Stimulated activated effector memory CD8-positive, alpha-beta T cell treated with anti-CD3 and anti-CD28 coated beads, Interleukin-12 subunit alpha, Interleukin-12 subunit beta, amount 100 ng/mL, for 72 hours (primary cell): ENCODE measurements around the gene CNTN1.

Experiments
- ATAC-seq: fragments of 150-1000 bp; cut with Tn5 transposase; 2 replicates; pipeline ENCODE4 v1.10.0; 2021
- DNase-seq, 2 donors: peaks; one replicate each; pipeline ENCODE4 v3.0.0; 2021 to 2022; ENCODE audit warnings: low spot score in 2 of 2
- H3K27ac Mint-ChIP-seq: one replicate; pipeline ENCODE4 v1.8.0; 2022; ENCODE audit warnings: mild to moderate bottlenecking, mixed read lengths
- H3K36me3 Mint-ChIP-seq: one replicate; pipeline ENCODE4 v1.8.0; 2022; ENCODE audit warnings: mild to moderate bottlenecking, mixed read lengths
- H3K4me1 Mint-ChIP-seq: one replicate; pipeline ENCODE4 v1.8.0; 2022; ENCODE audit warnings: mixed read lengths
- H3K4me3 Mint-ChIP-seq: one replicate; pipeline ENCODE4 v1.8.0; 2022; ENCODE audit warnings: mild to moderate bottlenecking, mixed read lengths
- H3K9me3 Mint-ChIP-seq: one replicate; pipeline ENCODE4 v1.8.0; 2022; ENCODE audit warnings: mixed read lengths

Gene CNTN1

DNA sequence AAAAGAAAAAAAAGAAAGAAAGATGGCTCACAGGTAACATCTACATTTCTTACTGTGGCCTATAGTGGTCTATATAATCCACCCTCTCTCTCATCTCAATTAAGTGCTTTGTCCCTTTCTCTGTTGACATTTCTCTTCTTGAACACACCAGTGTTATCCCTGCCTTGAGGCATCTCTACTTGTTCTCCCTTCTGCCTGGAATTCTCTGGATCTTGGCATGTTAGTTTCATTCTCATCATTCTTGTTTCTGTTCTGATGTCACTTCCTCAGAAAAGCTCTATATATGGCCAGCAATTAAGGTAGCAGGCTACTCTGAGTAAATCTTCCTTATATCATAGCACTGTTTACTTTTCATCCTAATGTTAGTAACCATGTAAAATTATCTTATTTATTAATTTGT is 340.1 kb downstream of the CNTN1 start:
- no peaks in the 10 kb centered on the region for H3K4me1 Mint-ChIP-seq
- H3K36me3 Mint-ChIP-seq: no peaks in the 10 kb centered on the region
- no peak for DNase-seq
- no peak overlapping the region for H3K27ac Mint-ChIP-seq
- ATAC-seq: no peak
- H3K9me3 Mint-ChIP-seq: peaks cover 11% of the 10 kb centered on the region
- no peak overlapping the region for H3K4me3 Mint-ChIP-seq

DNA sequence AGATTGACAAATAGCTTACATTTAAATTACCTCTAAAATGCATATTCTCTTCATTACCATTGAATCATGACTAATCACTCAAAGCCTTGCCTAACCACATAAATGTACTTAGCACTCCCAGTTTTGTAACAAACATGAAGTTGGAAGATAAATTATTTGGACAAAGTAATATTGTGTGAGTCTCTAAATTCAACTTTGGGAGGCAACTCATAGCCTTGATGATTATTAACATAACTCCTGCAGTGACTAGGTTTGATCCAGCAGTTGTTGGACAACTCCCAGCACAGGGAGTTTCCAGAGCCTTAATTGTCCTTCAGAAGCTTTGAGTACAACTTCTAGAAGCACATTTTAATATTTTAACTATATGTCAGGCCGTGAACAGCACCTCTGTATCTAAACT is 342.4 kb downstream of the CNTN1 start:
- no peaks in the 10 kb centered on the region for H3K4me1 Mint-ChIP-seq
- H3K36me3 Mint-ChIP-seq: no peaks in the 10 kb centered on the region
- H3K9me3 Mint-ChIP-seq: peaks cover 21% of the 10 kb centered on the region
- ATAC-seq: no peak
- no peak overlapping the region for H3K27ac Mint-ChIP-seq
- DNase-seq: no peak
- H3K4me3 Mint-ChIP-seq: no peak overlapping the region

DNA sequence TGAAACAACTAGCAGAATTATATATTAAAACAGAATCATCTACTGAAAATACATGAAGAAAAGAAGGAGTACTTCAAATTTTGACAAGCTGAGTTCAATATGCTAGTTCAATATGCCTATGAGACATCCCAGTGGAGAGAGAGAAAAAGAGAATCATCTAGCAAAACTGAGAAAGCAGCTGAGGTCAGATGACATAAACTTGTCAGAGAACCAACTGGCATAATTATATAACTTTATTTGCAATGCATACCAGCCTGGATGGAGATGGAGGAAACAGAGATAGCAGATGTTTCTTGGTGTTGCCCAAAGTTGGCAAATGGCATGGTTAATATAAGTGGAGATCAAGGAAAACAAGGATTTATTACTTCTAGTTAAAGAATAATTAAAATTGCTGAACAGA is 347.2 kb downstream of the CNTN1 start:
- Mint-ChIP-seq H3K4me1 (no peaks in the 10 kb centered on the region), H3K4me3 (no peak overlapping the region), H3K27ac (no peak overlapping the region), H3K36me3 (no peaks in the 10 kb centered on the region), H3K9me3 (peaks cover 18% of the 10 kb centered on the region)
- DNase-seq (no peak), ATAC-seq (no peak)

DNA sequence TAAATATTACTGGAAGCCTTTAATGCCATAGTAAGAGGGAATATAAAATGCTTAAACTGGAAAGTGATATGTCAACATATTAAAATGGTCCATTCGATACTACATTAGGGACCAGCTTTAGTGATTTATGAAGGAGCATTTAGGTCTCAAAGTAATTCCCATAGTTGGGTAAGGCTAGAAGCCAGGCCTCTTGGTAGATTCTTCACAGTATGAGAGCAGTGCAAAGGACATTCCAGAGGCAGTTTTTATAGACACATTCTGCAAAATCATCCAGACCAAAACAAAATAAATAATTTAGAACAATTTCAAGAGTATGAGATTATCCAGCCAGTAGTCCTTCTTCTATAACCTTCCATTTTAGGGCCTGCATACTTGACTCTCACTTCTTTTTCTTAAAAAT is 353.3 kb downstream of the CNTN1 start:
- H3K9me3 Mint-ChIP-seq: peaks cover 4% of the 10 kb centered on the region
- no peak overlapping the region for H3K4me3 Mint-ChIP-seq
- H3K4me1 Mint-ChIP-seq: no peaks in the 10 kb centered on the region
- H3K27ac Mint-ChIP-seq: no peak overlapping the region
- no peak for DNase-seq
- no peak for ATAC-seq
- no peaks in the 10 kb centered on the region for H3K36me3 Mint-ChIP-seq

DNA sequence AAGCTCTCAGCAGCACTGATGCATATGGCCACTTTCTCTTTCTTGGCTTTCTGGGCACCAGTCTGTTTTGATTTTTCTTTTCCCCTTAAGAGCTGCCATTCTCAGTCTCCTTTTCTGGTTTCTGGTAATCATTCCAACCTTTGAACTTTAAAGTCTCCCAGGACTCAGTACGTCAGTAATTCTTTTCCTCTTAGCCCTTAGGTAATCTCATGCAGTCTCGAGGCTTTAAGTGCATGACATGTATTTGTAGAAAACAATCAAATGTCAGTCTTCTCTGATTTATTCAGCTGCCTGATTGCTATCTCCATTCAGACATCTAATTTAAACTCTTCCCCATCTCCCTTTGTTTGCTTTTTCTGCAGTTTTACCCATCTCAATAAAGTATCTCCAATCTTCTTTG is 356.8 kb downstream of the CNTN1 start:
- no peaks in the 10 kb centered on the region for H3K9me3 Mint-ChIP-seq
- no peaks in the 10 kb centered on the region for H3K36me3 Mint-ChIP-seq
- no peak overlapping the region for H3K27ac Mint-ChIP-seq
- H3K4me3 Mint-ChIP-seq: no peak overlapping the region
- no peak for ATAC-seq
- no peak for DNase-seq
- H3K4me1 Mint-ChIP-seq: no peaks in the 10 kb centered on the region

DNA sequence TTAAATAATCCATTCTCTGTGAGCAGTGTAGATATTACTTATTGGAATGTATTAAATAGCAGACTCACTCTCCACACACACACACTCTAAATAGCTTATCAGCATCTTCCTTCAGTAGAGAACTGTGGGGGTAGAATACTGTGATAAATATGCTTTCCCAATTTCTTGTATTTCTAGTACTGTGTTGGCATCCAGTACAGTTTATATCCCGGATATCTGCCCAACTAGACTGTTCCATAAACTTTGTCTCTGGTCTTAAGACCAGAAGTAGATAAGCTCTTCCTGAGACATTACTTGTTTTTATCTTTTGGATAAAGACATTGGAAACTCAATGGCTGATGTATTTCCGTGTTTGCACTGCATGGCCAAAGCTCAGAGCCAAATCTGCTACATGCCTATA is 359.7 kb downstream of the CNTN1 start:
- DNase-seq (no peak), ATAC-seq (no peak)
- Mint-ChIP-seq H3K27ac (no peak overlapping the region), H3K4me3 (no peak overlapping the region), H3K4me1 (no peaks in the 10 kb centered on the region), H3K36me3 (no peaks in the 10 kb centered on the region), H3K9me3 (no peaks in the 10 kb centered on the region)

DNA sequence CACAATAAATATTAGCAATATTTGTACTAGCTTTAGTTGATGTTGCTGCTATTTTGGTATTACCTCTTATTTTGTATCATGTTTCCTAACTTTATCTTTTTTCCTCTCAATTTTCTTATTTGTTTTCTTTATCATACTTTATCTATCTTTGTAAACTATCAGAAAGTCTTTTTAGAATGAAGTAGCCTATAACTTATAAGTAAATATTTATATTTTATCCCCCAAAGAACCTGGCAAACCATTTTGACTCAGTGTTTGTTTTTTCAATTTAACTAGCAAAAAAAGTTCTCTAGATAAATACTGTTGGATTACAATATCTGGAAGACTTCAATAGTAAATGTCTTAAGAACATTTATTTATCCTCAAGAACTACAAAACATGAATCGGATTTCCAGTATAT is 360.2 kb downstream of the CNTN1 start:
- no peak overlapping the region for H3K27ac Mint-ChIP-seq
- H3K4me1 Mint-ChIP-seq: no peaks in the 10 kb centered on the region
- no peak overlapping the region for H3K4me3 Mint-ChIP-seq
- no peaks in the 10 kb centered on the region for H3K36me3 Mint-ChIP-seq
- no peak for DNase-seq
- H3K9me3 Mint-ChIP-seq: peaks cover 2% of the 10 kb centered on the region
- no peak for ATAC-seq

DNA sequence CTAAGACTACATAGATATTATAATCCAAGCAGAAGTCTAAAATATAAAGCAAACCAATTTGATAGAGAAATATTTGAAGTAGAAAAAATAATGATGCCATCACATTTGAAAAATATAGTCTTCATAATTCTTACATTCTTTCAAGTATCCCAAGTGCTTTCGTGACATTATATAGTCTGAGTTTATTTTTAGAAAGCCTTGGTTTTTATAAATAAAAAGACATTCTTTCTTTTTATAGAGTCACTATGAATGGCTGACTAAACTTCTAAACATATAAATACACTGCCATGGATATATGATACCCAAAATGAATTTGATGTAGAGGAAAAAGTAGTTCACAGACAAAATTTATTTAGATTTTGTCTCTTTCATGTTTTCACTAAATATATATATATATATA is 360.8 kb downstream of the CNTN1 start:
- Mint-ChIP-seq H3K9me3 (peaks cover 3% of the 10 kb centered on the region), H3K27ac (no peak overlapping the region), H3K4me1 (no peaks in the 10 kb centered on the region), H3K36me3 (no peaks in the 10 kb centered on the region), H3K4me3 (no peak overlapping the region)
- no peak for DNase-seq
- ATAC-seq: no peak

DNA sequence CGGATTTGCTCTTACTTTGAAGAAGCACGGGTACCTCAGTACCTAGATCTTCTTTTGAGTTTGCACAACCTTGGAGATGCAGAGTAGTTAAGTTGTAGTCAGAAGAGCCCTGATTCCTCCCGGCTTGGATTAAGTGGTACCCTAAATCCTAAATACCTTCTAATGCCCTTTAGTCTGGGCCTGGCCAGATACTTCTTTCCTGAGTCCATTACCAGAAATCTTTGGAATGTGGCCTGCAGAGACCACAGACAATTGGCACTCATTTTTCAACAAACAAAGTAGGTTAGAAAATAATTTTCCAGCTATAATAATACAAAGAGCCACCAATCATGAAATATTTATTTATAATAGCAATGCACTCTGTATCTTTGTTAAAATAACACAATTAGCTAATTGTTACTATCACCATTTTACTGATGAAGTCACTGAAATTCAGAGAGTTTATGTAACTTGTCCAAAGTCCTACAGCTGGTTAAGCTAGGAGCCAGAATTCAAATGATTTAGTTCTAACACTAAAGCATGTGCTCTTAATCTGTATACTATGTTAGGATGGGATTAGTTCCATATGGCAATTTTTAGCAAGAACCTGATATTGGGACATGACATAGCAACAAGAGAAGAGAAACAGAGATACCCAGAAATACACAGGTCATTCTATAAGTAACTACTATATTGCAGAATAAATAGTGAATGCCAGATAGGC is 363.8 kb downstream of the CNTN1 start:
- DNase-seq (no peak), ATAC-seq (no peak)
- Mint-ChIP-seq H3K27ac (no peak overlapping the region), H3K4me1 (no peaks in the 10 kb centered on the region), H3K36me3 (no peaks in the 10 kb centered on the region), H3K4me3 (no peak overlapping the region), H3K9me3 (peaks cover 3% of the 10 kb centered on the region)

DNA sequence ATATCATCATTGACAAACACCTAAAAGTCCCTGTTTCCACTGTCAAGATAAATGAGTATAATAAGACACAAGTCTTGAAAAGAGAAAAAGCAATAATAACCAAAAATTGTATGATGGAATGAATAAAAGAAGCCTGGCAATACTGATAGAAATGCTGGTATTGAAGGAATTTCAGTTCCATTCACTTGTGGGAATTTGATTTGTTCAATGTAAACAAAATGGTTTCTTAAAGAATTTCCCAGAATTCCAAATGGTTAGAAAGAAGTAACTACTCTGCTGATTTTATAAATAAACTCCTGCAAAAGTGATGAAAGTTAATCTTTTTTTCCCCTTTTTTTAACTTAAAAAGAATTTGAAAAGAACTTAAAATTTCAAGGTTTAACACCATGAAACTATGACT is 366.0 kb downstream of the CNTN1 start:
- ATAC-seq (no peak), DNase-seq (no peak)
- H3K27ac Mint-ChIP-seq: no peak overlapping the region
- no peak overlapping the region for H3K4me3 Mint-ChIP-seq
- H3K4me1 Mint-ChIP-seq: no peaks in the 10 kb centered on the region
- H3K9me3 Mint-ChIP-seq: peaks cover 3% of the 10 kb centered on the region
- no peaks in the 10 kb centered on the region for H3K36me3 Mint-ChIP-seq

DNA sequence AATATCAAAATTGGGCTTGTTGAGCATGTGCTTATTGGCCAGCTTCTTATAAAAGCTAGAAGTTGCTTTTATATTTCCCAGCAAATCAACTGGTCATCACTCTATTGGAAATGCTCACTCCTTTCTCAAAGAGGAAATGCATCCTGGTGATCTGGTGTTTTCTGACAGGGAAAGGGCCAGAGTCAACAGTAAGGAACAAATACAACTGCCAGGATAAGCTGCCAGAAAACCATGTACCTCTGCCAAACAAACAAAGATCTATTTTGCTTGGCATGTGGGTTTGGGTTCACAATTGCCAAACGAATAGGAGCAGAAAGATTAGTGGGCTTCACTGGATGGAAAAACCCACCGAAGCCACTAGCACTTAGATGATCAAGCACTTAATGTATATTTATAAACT is 369.0 kb downstream of the CNTN1 start:
- Mint-ChIP-seq H3K27ac (no peak overlapping the region), H3K9me3 (peaks cover 3% of the 10 kb centered on the region), H3K4me1 (no peaks in the 10 kb centered on the region), H3K4me3 (no peak overlapping the region), H3K36me3 (no peaks in the 10 kb centered on the region)
- DNase-seq (no peak), ATAC-seq (no peak)

DNA sequence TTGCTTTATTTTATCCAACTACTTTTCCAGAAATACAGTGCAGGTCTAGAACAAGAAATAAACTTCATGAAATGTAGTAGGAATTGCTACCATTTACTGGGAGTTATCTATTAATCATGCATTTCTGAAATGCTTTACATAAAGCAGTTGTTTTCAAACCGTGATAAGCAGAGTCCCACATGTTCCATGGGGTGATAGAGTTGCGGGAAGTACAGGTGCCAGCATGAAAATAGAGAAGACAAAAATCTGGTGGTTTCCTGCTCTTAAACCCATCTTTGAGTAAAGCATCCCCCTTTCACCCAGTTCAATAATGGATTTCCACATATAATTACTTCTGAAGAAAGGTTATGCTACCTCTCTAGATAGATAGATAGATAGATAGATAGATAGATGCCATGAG is 372.2 kb downstream of the CNTN1 start:
- no peak overlapping the region for H3K27ac Mint-ChIP-seq
- H3K4me1 Mint-ChIP-seq: no peaks in the 10 kb centered on the region
- ATAC-seq (no peak), DNase-seq (no peak)
- H3K36me3 Mint-ChIP-seq: no peaks in the 10 kb centered on the region
- no peak overlapping the region for H3K4me3 Mint-ChIP-seq
- H3K9me3 Mint-ChIP-seq: no peaks in the 10 kb centered on the region

DNA sequence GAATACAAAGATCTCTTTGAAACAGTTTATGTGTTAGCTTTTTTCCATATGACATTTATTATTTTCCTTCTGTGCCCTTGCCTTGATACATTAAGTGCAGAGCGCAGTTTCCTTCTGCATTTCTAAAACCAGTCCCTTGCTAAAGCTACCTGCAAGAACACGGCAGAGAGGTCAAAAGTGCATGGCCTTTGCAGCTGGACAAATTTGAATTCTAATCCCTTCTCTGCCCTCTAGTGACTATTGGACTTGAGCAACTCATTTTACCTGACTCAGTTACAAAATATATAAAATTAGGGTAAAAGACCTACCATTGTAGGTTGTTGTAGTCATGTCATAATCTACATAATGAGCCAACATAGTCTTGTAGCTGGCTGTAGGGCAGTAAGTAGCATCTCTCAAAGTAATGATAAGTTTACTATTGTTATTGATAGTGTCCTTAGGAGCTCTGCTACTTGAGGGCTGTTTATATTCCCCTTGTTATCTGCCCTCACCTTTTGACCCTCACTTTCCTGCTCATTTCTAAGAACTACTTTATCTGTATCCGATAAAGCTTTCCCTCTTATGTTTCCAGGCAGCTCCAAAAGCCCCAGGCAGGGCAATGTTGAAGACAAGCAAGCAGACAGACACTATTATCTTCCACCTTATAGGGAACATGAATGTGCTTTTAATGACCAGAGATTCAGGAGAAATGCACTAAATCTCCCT is 375.9 kb downstream of the CNTN1 start:
- no peaks in the 10 kb centered on the region for H3K9me3 Mint-ChIP-seq
- DNase-seq: no peak
- no peaks in the 10 kb centered on the region for H3K36me3 Mint-ChIP-seq
- no peak for ATAC-seq
- H3K27ac Mint-ChIP-seq: no peak overlapping the region
- no peak overlapping the region for H3K4me3 Mint-ChIP-seq
- no peaks in the 10 kb centered on the region for H3K4me1 Mint-ChIP-seq

DNA sequence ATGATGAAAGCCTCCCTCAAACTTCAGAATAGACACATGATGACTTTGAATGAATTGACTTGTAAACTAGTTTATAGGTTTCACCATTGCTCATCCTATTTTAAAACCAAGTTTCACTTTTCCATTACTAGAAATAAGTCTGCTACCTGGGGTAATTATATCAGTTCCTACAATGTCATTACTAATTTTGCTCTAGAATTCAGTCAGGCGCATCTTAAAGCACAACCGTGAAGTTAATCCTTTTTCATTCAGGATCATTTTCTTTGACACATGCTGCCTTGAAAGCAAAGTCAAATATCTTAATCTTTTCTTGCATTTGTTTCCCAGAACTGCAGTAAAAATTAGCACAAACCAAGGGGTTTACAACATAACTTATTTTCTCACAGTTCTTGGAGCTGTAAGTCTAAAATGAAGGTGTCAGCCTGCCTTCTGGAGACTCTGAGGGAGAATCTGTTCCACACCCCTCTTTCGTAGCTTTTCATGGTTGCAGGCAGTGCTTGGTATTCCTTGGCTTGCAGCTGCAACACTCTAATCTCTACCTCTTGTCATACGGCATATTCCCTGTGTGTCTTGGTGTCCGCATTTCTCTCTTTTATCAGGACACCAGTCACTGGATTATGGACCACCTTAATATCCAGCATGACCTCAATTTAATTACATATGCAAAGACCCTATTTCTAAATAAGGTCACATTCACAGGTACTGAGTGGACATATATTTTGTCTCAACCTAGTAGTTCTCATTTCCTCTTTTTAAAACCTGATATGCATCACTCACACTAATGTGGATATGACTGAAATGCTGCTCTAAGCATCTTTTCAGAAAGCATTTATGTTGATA is 381.6 kb downstream of the CNTN1 start:
- Mint-ChIP-seq H3K27ac (no peak overlapping the region), H3K4me1 (no peaks in the 10 kb centered on the region), H3K9me3 (peaks cover 13% of the 10 kb centered on the region), H3K36me3 (no peaks in the 10 kb centered on the region), H3K4me3 (no peak overlapping the region)
- DNase-seq: no peak
- no peak for ATAC-seq

DNA sequence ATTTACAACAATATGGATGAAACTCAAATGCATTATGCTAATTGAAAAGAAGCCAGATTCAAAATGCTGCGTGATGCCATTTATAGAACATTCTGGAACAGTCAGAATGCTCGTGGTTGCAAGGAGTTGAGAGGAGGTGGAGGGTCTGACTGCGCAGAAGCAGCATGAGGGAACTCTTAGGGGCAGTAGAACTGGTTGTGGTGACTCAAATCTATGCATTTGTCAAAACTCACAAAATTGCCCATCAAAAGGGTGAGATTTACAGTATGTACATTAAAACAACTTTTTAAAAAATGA is 382.2 kb downstream of the CNTN1 start:
- DNase-seq: no peak
- ATAC-seq: no peak
- H3K36me3 Mint-ChIP-seq: no peaks in the 10 kb centered on the region
- H3K4me1 Mint-ChIP-seq: no peaks in the 10 kb centered on the region
- H3K4me3 Mint-ChIP-seq: no peak overlapping the region
- peaks cover 14% of the 10 kb centered on the region for H3K9me3 Mint-ChIP-seq
- no peak overlapping the region for H3K27ac Mint-ChIP-seq

DNA sequence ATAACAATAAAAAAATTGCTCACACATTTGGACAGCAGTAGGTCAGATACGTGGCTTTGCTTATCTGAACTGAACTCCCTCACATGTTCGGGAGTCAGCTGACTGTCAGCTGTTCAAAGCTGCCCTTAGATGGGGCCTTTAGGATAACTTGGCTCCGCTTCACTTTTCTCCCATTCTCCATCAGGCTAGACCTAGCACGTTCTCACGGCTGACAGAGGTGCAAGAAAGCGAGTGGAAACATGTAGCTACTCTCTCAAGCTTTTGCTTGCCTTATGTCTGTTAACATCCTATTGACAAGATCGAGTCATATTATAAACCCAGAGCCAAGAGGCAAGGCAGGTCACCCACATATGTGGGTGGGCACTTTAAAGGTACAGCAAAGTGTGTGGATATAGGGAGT is 383.9 kb downstream of the CNTN1 start:
- H3K27ac Mint-ChIP-seq: no peak overlapping the region
- H3K4me3 Mint-ChIP-seq: no peak overlapping the region
- ATAC-seq (no peak), DNase-seq (no peak)
- no peaks in the 10 kb centered on the region for H3K36me3 Mint-ChIP-seq
- H3K9me3 Mint-ChIP-seq: peaks cover 17% of the 10 kb centered on the region
- no peaks in the 10 kb centered on the region for H3K4me1 Mint-ChIP-seq
